ENCODE data around the gene TIGD1. TPM values are rescaled to one million over a fixed set of nuclear protein-coding genes. Genes with fewer than 3 reads are reported as not detected.
"Not testable (repeated sequence)": the region's sequence is repeated elsewhere in the genome, so short reads cannot be mapped to it uniquely, and the experiment has no call there.

The TIGD1 gene
- total RNA-seq, 1 donor from 2014 or later, result 2.2 TPM

GRCh38 chr2:232571026-232571474 is 20.7 kb upstream of the TIGD1 start:
- DNase-seq (ENCODE audit: low spot score), result no peak

- DNase-seq (ENCODE audit: low spot score), result not testable (repeated sequence)
Observed at GRCh38 chr2:232570481-232570880, 20.1 kb upstream of the TIGD1 start.

GRCh38 chr2:232569541-232569940 is 19.2 kb upstream of the TIGD1 start:
- DNase-seq (ENCODE audit: low spot score), result no peak

- DNase-seq (ENCODE audit: low spot score), result no peak
Observed at GRCh38 chr2:232568161-232568560, 17.8 kb upstream of the TIGD1 start.

GRCh38 chr2:232567721-232568120 is 17.4 kb upstream of the TIGD1 start:
- no peak for DNase-seq (ENCODE audit: low spot score)

GRCh38 chr2:232563580-232563979 is 13.2 kb upstream of the TIGD1 start:
- no peak for DNase-seq (ENCODE audit: low spot score)

GRCh38 chr2:232562515-232563151 is 12.3 kb upstream of the TIGD1 start:
- no peak for DNase-seq (ENCODE audit: low spot score)

GRCh38 chr2:232556426-232556825 is 6.1 kb upstream of the TIGD1 start:
- no peak for DNase-seq (ENCODE audit: low spot score)

GRCh38 chr2:232551776-232552175 is 1.4 kb upstream of the TIGD1 start:
- DNase-seq (ENCODE audit: low spot score), result no peak

- DNase-seq (ENCODE audit: low spot score), result no peak
Observed at GRCh38 chr2:232551250-232551638, 887 bp upstream of the TIGD1 start.

GRCh38 chr2:232549655-232550353 is 553 bp downstream of the TIGD1 start:
- DNase-seq (ENCODE audit: low spot score), result peak; percentile 90

- DNase-seq (ENCODE audit: low spot score), result no peak
Observed at GRCh38 chr2:232547991-232548390, 2.4 kb downstream of the TIGD1 start.

- DNase-seq (ENCODE audit: low spot score), result no peak
Observed at GRCh38 chr2:232545511-232546375, 4.6 kb downstream of the TIGD1 start.

GRCh38 chr2:232544674-232545073 is 5.7 kb downstream of the TIGD1 start:
- no peak for DNase-seq (ENCODE audit: low spot score)

- peak; percentile 84 for DNase-seq (ENCODE audit: low spot score)
Observed at GRCh38 chr2:232543928-232544631, 6.3 kb downstream of the TIGD1 start.

- no peak for DNase-seq (ENCODE audit: low spot score)
Observed at GRCh38 chr2:232543491-232543890, 6.9 kb downstream of the TIGD1 start.

GRCh38 chr2:232542715-232543467 is 7.5 kb downstream of the TIGD1 start:
- DNase-seq (ENCODE audit: low spot score), result peak; percentile 72

GRCh38 chr2:232541961-232542714 is 8.2 kb downstream of the TIGD1 start:
- peak; percentile 83 for DNase-seq (ENCODE audit: low spot score)

- DNase-seq (ENCODE audit: low spot score), result peak; percentile 83
Observed at GRCh38 chr2:232541195-232541960, 9.0 kb downstream of the TIGD1 start.
